Measurements from ENCODE around the gene P2RY8. TPM values are rescaled to one million over a fixed set of nuclear protein-coding genes. Genes with fewer than 3 reads are reported as not detected.

P2RY8 gene
- total and polyA plus RNA-seq, 4 donors = 0.51 to 8.3 (median 4.4) TPM

GRCh38 chrX:1516596-1517104 lies 20.3 kb downstream of the P2RY8 start:
- Histone ChIP-seq H3K4me1 (ENCODE audit: control insufficient read depth in 5 of 5, insufficient read depth in 5 of 5, low read length in 5 of 5) (peaks cover 0 to under 1% (median 0%) of the 10 kb centered on the region in 5 donors), H3K9ac (ENCODE audit: insufficient read depth in 1 of 2, low read length in 2 of 2) (no peak overlapping the region), H3K27me3 (ENCODE audit: control insufficient read depth in 3 of 3, insufficient read depth in 3 of 3, low read length in 2 of 3) (no peaks in the 10 kb centered on the region), H3K4me3 (no peak overlapping the region), H3K27ac (ENCODE audit: low read depth in 1 of 2, low read length in 1 of 2) (no peak overlapping the region), H3K36me3 (ENCODE audit: control insufficient read depth in 4 of 4, insufficient read depth in 4 of 4, low read length in 4 of 4) (no peaks in the 10 kb centered on the region), H3K9me3 (ENCODE audit: control insufficient read depth in 4 of 4, insufficient read depth in 3 of 4, low read length in 3 of 4) (peaks cover 0 to 5% (median 4%) of the 10 kb centered on the region in 4 donors)
- 73 to 74% methylated on average over 9 of the region's 9 CpGs for WGBS, 2 donors
- no peak for TF ChIP-seq CTCF (IDR thresholded peaks at IDR 0.05; ENCODE audit: control extremely low read depth, extremely low read depth)
- DNase-seq = no peak
- ATAC-seq (ENCODE audit: insufficient read depth, low FRiP score) = no peak

GRCh38 chrX:1511829-1512228 lies 25.2 kb downstream of the P2RY8 start:
- H3K27me3 ChIP-seq (ENCODE audit: control insufficient read depth in 3 of 3, insufficient read depth in 3 of 3, low read length in 2 of 3) = no peaks in the 10 kb centered on the region
- H3K9me3 ChIP-seq (ENCODE audit: control insufficient read depth in 4 of 4, insufficient read depth in 3 of 4, low read length in 3 of 4) = peaks cover 0 to 10% (median 2%) of the 10 kb centered on the region in 4 donors
- no peak for TF ChIP-seq CTCF (IDR thresholded peaks at IDR 0.05; ENCODE audit: control extremely low read depth, extremely low read depth)
- ATAC-seq (ENCODE audit: insufficient read depth, low FRiP score) (no peak), DNase-seq (no peak)
- 85 to 88% methylated on average over 5 of the region's 5 CpGs for WGBS, 2 donors
- peaks cover 0 to 5% (median 0%) of the 10 kb centered on the region in 5 donors for H3K4me1 ChIP-seq (ENCODE audit: control insufficient read depth in 5 of 5, insufficient read depth in 5 of 5, low read length in 5 of 5)
- H3K4me3 ChIP-seq = no peak overlapping the region
- H3K9ac ChIP-seq (ENCODE audit: insufficient read depth in 1 of 2, low read length in 2 of 2) = no peak overlapping the region
- no peak overlapping the region for H3K27ac ChIP-seq (ENCODE audit: low read depth in 1 of 2, low read length in 1 of 2)
- no peaks in the 10 kb centered on the region for H3K36me3 ChIP-seq (ENCODE audit: control insufficient read depth in 4 of 4, insufficient read depth in 4 of 4, low read length in 4 of 4)

- WGBS, 2 donors = 81 to 85% methylated on average over 5 of the region's 5 CpGs
- no peak for ATAC-seq (ENCODE audit: insufficient read depth, low FRiP score)
- H3K27ac ChIP-seq (ENCODE audit: low read depth in 1 of 2, low read length in 1 of 2) = no peak overlapping the region
- no peak for DNase-seq
- H3K36me3 ChIP-seq (ENCODE audit: control insufficient read depth in 4 of 4, insufficient read depth in 4 of 4, low read length in 4 of 4) = no peaks in the 10 kb centered on the region
- H3K4me1 ChIP-seq (ENCODE audit: control insufficient read depth in 5 of 5, insufficient read depth in 5 of 5, low read length in 5 of 5) = peaks cover 0 to 5% (median 0%) of the 10 kb centered on the region in 5 donors
- no peaks in the 10 kb centered on the region for H3K27me3 ChIP-seq (ENCODE audit: control insufficient read depth in 3 of 3, insufficient read depth in 3 of 3, low read length in 2 of 3)
- peaks cover 0 to 12% (median 2%) of the 10 kb centered on the region in 4 donors for H3K9me3 ChIP-seq (ENCODE audit: control insufficient read depth in 4 of 4, insufficient read depth in 3 of 4, low read length in 3 of 4)
- H3K4me3 ChIP-seq = no peak overlapping the region
- H3K9ac ChIP-seq (ENCODE audit: insufficient read depth in 1 of 2, low read length in 2 of 2) = no peak overlapping the region
- TF ChIP-seq CTCF (IDR thresholded peaks at IDR 0.05; ENCODE audit: control extremely low read depth, extremely low read depth) = no peak
These were observed 25.8 kb downstream of the P2RY8 start for GRCh38 chrX:1511150-1511549.
